GM13976 (cell line): Measurements from ENCODE around the gene ADAMTS2.

Source experiments
- DNase-seq: peaks from one replicate; pipeline ENCODE4 v3.0.0; 2012; ENCODE audit warnings: low spot score
- CTCF ChIP-seq: IDR thresholded peaks from 2 replicates; pipeline ENCODE4 v1.5.1; 2012; ENCODE audit warnings: borderline replicate concordance, mild to moderate bottlenecking; ENCODE audit not compliant: insufficient read depth; ENCODE audit errors: extremely low read depth, missing control alignments, control extremely low read depth
- in situ Hi-C: fragments of 300-500 bp; cut with MboI; formaldehyde crosslinking; loops from one replicate; pipeline ENCODE4 v1.12.0; 2022; ENCODE audit warnings: low sequenced_read_pairs, mixed read lengths, inconsistent platforms; ENCODE audit not compliant: unreplicated experiment

ADAMTS2 gene

GRCh38 chr5:179139111-179139935, 205.9 kb downstream of the ADAMTS2 start:
- in situ Hi-C loops = no loop called here

GRCh38 chr5:179138568-179138925, 206.7 kb downstream of the ADAMTS2 start:
- no peak for DNase-seq
- no peak for TF ChIP-seq CTCF
- in situ Hi-C loops = no loop called here

More at GRCh38 chr5:179139111-179139935, 205.9 kb downstream of the ADAMTS2 start:
- DNase-seq = no peak
- TF ChIP-seq CTCF = no peak

GRCh38 chr5:179137643-179138567, 207.4 kb downstream of the ADAMTS2 start:
- TF ChIP-seq CTCF = no peak
- in situ Hi-C loops = no loop called here
- DNase-seq = no peak

GRCh38 chr5:179137016-179137642, 208.1 kb downstream of the ADAMTS2 start:
- DNase-seq = no peak
- in situ Hi-C loops = no loop called here
- TF ChIP-seq CTCF = no peak

GRCh38 chr5:179135441-179136215, 209.6 kb downstream of the ADAMTS2 start:
- TF ChIP-seq CTCF = no peak
- in situ Hi-C loops = no loop called here
- no peak for DNase-seq
